ENCODE measurements around the gene C3orf33.

The C3orf33 gene

GRCh38 chr3:155785662-155786295 lies 20.3 kb downstream of the C3orf33 start:
- DNase-seq (ENCODE audit: low read depth), result no peak

GRCh38 chr3:155782390-155782953 lies 23.6 kb downstream of the C3orf33 start:
- no peak for DNase-seq (ENCODE audit: low read depth)

- DNase-seq (ENCODE audit: low read depth), result no peak
Measured at GRCh38 chr3:155780291-155780690, 25.8 kb downstream of the C3orf33 start.

- DNase-seq (ENCODE audit: low read depth), result no peak
Measured at GRCh38 chr3:155778462-155778861, 27.6 kb downstream of the C3orf33 start.

GRCh38 chr3:155772801-155773200 lies 33.3 kb downstream of the C3orf33 start:
- no peak for DNase-seq (ENCODE audit: low read depth)

- no peak for DNase-seq (ENCODE audit: low read depth)
Measured at GRCh38 chr3:155771126-155771525, 35.0 kb downstream of the C3orf33 start.

- no peak for DNase-seq (ENCODE audit: low read depth)
Measured at GRCh38 chr3:155766206-155766605, 39.9 kb downstream of the C3orf33 start.

- DNase-seq (ENCODE audit: low read depth), result no peak
Measured at GRCh38 chr3:155763870-155764463, 42.1 kb downstream of the C3orf33 start.

GRCh38 chr3:155760653-155761052 lies 45.4 kb downstream of the C3orf33 start:
- no peak for DNase-seq (ENCODE audit: low read depth)

GRCh38 chr3:155757577-155757976 lies 48.5 kb downstream of the C3orf33 start:
- DNase-seq (ENCODE audit: low read depth), result no peak

- DNase-seq (ENCODE audit: low read depth), result no peak
Measured at GRCh38 chr3:155753038-155753639, 52.9 kb downstream of the C3orf33 start.

- no peak for DNase-seq (ENCODE audit: low read depth)
Measured at GRCh38 chr3:155748611-155749365, 57.3 kb downstream of the C3orf33 start.

GRCh38 chr3:155747946-155748290 lies 58.2 kb downstream of the C3orf33 start:
- DNase-seq (ENCODE audit: low read depth), result no peak

GRCh38 chr3:155747286-155747945 lies 58.7 kb downstream of the C3orf33 start:
- DNase-seq (ENCODE audit: low read depth), result no peak

GRCh38 chr3:155746703-155747102 lies 59.4 kb downstream of the C3orf33 start:
- DNase-seq (ENCODE audit: low read depth), result no peak

GRCh38 chr3:155745795-155746550 lies 60.1 kb downstream of the C3orf33 start:
- DNase-seq (ENCODE audit: low read depth), result no peak

GRCh38 chr3:155744626-155745324 lies 61.3 kb downstream of the C3orf33 start, which contains the start of gene PLCH1:
Gene PLCH1, minus strand, starts transcription at chr3:155745071. Its CDS starts 40,847 bp downstream, at chr3:155704224.
- peak; percentile 2 for DNase-seq (ENCODE audit: low read depth)

- no peak for DNase-seq (ENCODE audit: low read depth)
Measured at GRCh38 chr3:155744010-155744625, 62.0 kb downstream of the C3orf33 start.

- DNase-seq (ENCODE audit: low read depth), result no peak
Measured at GRCh38 chr3:155743606-155744005, 62.5 kb downstream of the C3orf33 start.

- no peak for DNase-seq (ENCODE audit: low read depth)
Measured at GRCh38 chr3:155742349-155742965, 63.6 kb downstream of the C3orf33 start.

All from stimulated activated CD8-positive, alpha-beta memory T cell treated with anti-CD3 and anti-CD28 coated beads, Interleukin-12 subunit alpha, Interleukin-12 subunit beta, amount 100 ng/mL, for 1 hour (primary cell).